Measurements from ENCODE around the gene MAB21L4.

MAB21L4 gene

GRCh38 chr2:240895656-240896388, at the start of gene MAB21L4:
Gene MAB21L4, minus strand, starts transcription at chr2:240896156. Its CDS starts 159 bp downstream, at chr2:240895997.
- DNase-seq (ENCODE audit: low read depth in 2 of 2), result no peak

GRCh38 chr2:240936106-240936505, 40.1 kb upstream of the MAB21L4 start:
- DNase-seq (ENCODE audit: low read depth in 2 of 2), result no peak

- DNase-seq (ENCODE audit: low read depth in 2 of 2), result no peak
These were observed 39.3 kb upstream of the MAB21L4 start for GRCh38 chr2:240935103-240935876.

GRCh38 chr2:240934701-240935102, 38.7 kb upstream of the MAB21L4 start:
- DNase-seq (ENCODE audit: low read depth in 2 of 2), result no peak

- no peak for DNase-seq (ENCODE audit: low read depth in 2 of 2)
These were observed 38.2 kb upstream of the MAB21L4 start for GRCh38 chr2:240933966-240934700.

- no peak for DNase-seq (ENCODE audit: low read depth in 2 of 2)
These were observed 37.4 kb upstream of the MAB21L4 start for GRCh38 chr2:240933048-240933965.

GRCh38 chr2:240932724-240933047, 36.7 kb upstream of the MAB21L4 start:
- DNase-seq (ENCODE audit: low read depth in 2 of 2), result no peak

- no peak for DNase-seq (ENCODE audit: low read depth in 2 of 2)
These were observed 36.2 kb upstream of the MAB21L4 start for GRCh38 chr2:240932001-240932723.

GRCh38 chr2:240931319-240931949, 35.5 kb upstream of the MAB21L4 start:
- DNase-seq (ENCODE audit: low read depth in 2 of 2), result no peak

GRCh38 chr2:240930631-240931318, 34.8 kb upstream of the MAB21L4 start:
- DNase-seq (ENCODE audit: low read depth in 2 of 2), result no peak

GRCh38 chr2:240930096-240930630, 34.2 kb upstream of the MAB21L4 start:
- DNase-seq (ENCODE audit: low read depth in 2 of 2), result no peak

GRCh38 chr2:240929364-240930095, 33.6 kb upstream of the MAB21L4 start:
- no peak for DNase-seq (ENCODE audit: low read depth in 2 of 2)

- no peak for DNase-seq (ENCODE audit: low read depth in 2 of 2)
These were observed 32.8 kb upstream of the MAB21L4 start for GRCh38 chr2:240928476-240929363.

GRCh38 chr2:240927390-240927781, 31.4 kb upstream of the MAB21L4 start:
- no peak for DNase-seq (ENCODE audit: low read depth in 2 of 2)

GRCh38 chr2:240926516-240927389, 30.8 kb upstream of the MAB21L4 start:
- DNase-seq (ENCODE audit: low read depth in 2 of 2), result no peak

- DNase-seq (ENCODE audit: low read depth in 2 of 2), result no peak
These were observed 29.9 kb upstream of the MAB21L4 start for GRCh38 chr2:240925568-240926515.

All from stimulated activated CD4-positive, alpha-beta T cell treated with anti-CD3 and anti-CD28 coated beads, Interleukin-15, amount 100 ng/mL, for 48 hours (primary cell).